Measurements from ENCODE around the gene COL28A1. TPM values are rescaled to one million over a fixed set of nuclear protein-coding genes. Genes with fewer than 3 reads are reported as not detected.

COL28A1 gene
- total RNA-seq, 1 donor from 2014 or later = 18.3 TPM

DNA sequence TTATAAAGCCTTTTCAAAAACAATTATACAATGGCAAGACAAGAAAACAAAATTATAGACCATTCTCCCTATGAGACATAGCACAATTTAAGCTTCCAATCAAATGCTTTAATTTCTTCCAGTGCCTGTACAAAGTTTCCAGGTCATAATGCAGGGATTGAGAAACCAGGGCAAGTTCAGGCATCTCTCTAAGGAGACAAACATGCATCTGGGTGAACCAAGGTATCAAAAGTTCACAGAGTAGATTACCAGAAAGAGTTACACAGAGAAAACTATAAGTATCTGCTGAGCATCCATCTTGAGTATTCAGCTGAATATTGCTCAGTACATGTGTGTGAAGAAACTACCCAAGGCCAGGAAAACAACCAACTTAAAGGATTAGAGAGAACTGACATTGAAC, 89.1 kb downstream of the COL28A1 start:
- TF ChIP-seq, protein P1, sequence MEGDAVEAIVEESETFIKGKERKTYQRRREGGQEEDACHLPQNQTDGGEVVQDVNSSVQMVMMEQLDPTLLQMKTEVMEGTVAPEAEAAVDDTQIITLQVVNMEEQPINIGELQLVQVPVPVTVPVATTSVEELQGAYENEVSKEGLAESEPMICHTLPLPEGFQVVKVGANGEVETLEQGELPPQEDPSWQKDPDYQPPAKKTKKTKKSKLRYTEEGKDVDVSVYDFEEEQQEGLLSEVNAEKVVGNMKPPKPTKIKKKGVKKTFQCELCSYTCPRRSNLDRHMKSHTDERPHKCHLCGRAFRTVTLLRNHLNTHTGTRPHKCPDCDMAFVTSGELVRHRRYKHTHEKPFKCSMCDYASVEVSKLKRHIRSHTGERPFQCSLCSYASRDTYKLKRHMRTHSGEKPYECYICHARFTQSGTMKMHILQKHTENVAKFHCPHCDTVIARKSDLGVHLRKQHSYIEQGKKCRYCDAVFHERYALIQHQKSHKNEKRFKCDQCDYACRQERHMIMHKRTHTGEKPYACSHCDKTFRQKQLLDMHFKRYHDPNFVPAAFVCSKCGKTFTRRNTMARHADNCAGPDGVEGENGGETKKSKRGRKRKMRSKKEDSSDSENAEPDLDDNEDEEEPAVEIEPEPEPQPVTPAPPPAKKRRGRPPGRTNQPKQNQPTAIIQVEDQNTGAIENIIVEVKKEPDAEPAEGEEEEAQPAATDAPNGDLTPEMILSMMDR (IDR thresholded peaks at IDR 0.05; ENCODE audit: unreplicated experiment) = no peak
- no peaks in the 10 kb centered on the region for H3K4me1 Mint-ChIP-seq (ENCODE audit: low read depth)
- H3K9me3 Mint-ChIP-seq (ENCODE audit: low read depth) = peaks cover 38% of the 10 kb centered on the region
- no peak overlapping the region for H3K4me3 Mint-ChIP-seq (ENCODE audit: low read depth)
- H3K27me3 Mint-ChIP-seq = no peaks in the 10 kb centered on the region
- peaks cover 36% of the 10 kb centered on the region for H3K36me3 Mint-ChIP-seq (ENCODE audit: insufficient read depth)
- DNase-seq (ENCODE audit: low spot score, unreplicated experiment) = no peak
- no peak overlapping the region for H3K27ac Mint-ChIP-seq

DNA sequence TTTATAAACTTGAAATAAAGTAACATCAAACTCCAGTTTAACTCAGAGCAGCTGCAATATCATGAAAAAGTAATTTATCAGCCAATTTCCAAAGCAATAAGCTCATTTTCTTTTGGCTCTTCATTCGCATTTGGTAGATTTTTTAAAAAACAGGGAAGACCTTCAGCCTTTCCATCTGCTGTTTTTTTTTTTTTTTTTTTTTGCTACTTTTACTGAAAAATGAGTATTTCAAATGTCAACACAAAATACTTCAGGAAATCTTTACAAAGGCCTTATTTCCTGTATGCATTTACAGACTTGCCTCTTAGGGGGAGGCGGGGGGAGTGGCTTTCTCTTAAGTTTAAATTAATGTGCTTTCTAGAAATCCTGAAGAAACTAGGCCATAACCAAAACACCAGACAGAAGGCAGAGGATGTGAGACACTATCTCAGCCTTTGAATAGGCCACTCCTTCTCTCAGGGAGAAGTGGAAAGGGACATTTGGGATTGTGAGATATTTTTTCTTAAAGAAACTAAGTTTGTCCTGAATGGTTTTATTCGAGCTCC, 91.8 kb downstream of the COL28A1 start:
- H3K9me3 Mint-ChIP-seq (ENCODE audit: low read depth) = peaks cover 29% of the 10 kb centered on the region
- no peaks in the 10 kb centered on the region for H3K27me3 Mint-ChIP-seq
- no peak for DNase-seq (ENCODE audit: low spot score, unreplicated experiment)
- H3K4me1 Mint-ChIP-seq (ENCODE audit: low read depth) = no peaks in the 10 kb centered on the region
- no peak overlapping the region for H3K27ac Mint-ChIP-seq
- TF ChIP-seq, protein P1 (IDR thresholded peaks at IDR 0.05; ENCODE audit: unreplicated experiment) = no peak
- H3K36me3 Mint-ChIP-seq (ENCODE audit: insufficient read depth) = peaks cover 30% of the 10 kb centered on the region
- no peak overlapping the region for H3K4me3 Mint-ChIP-seq (ENCODE audit: low read depth)

DNA sequence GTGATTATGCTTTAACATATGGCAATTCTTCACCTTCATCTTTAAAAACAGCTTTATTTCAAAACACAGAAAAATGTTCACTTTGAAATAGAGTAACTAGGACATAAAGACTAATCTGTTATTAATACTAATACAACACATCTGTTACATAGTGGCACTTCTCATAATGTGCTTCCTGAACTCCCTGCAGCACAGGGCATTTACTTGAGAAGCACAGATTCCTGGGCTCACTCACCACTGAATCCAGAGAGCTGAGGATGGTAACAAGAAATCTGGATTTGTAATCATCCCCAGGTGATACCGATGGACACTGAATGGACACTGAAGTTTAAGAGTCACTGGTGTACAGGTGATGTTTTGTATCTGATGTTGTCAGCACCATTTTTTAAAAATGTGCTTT, 96.1 kb downstream of the COL28A1 start:
- DNase-seq (ENCODE audit: low spot score, unreplicated experiment) = no peak
- peaks cover 13% of the 10 kb centered on the region for H3K4me1 Mint-ChIP-seq (ENCODE audit: low read depth)
- H3K4me3 Mint-ChIP-seq (ENCODE audit: low read depth) = no peak overlapping the region
- H3K27me3 Mint-ChIP-seq = no peaks in the 10 kb centered on the region
- peaks cover 6% of the 10 kb centered on the region for H3K9me3 Mint-ChIP-seq (ENCODE audit: low read depth)
- H3K27ac Mint-ChIP-seq = no peak overlapping the region
- TF ChIP-seq, protein P1 (IDR thresholded peaks at IDR 0.05; ENCODE audit: unreplicated experiment) = no peak
- peaks cover 9% of the 10 kb centered on the region for H3K36me3 Mint-ChIP-seq (ENCODE audit: insufficient read depth)

DNA sequence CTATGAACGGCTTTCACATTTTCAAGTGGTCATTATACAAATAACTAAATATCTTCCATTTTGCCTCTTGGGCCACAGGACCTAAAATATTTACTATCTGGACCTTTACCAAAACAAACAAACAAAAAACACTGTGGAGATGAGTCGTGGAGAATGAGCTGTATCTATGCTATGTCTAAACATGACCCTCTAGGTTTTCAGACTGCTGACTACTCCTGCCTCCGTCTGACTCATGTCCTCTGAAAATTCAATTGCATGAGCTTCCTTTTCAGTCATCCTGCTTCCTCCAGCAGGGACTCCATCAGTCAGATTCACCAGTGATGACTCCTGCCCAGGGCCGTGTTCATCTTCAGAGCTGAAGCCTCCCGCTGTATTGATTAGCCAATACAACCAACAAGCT, 96.8 kb downstream of the COL28A1 start:
- Mint-ChIP-seq H3K27ac (no peak overlapping the region), H3K4me1 (ENCODE audit: low read depth) (peaks cover 18% of the 10 kb centered on the region), H3K4me3 (ENCODE audit: low read depth) (no peak overlapping the region)

DNA sequence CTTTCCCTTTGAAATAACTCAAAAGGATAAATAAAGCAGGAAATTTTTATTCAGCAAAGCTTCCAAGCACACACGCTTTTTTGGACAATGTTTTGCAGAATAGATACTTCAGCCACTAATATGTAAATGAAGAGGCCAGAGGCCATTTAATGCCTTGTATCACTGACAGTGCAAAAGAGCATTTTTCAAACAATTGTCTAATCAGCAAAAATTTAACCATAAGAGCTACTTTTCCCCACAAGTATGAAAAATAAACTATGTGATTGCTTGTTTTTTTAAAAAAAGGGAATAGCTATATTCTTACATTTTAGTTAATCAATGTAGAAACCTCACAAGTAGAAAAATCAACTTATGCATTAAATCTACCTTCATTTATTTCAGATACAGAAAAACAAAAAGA, 99.7 kb downstream of the COL28A1 start:
- Mint-ChIP-seq H3K36me3 (ENCODE audit: insufficient read depth) (peaks cover 11% of the 10 kb centered on the region), H3K9me3 (ENCODE audit: low read depth) (no peaks in the 10 kb centered on the region), H3K27me3 (no peaks in the 10 kb centered on the region), H3K4me1 (ENCODE audit: low read depth) (peaks cover 22% of the 10 kb centered on the region), H3K4me3 (ENCODE audit: low read depth) (no peak overlapping the region), H3K27ac (no peak overlapping the region)
- TF ChIP-seq, protein P1 (IDR thresholded peaks at IDR 0.05; ENCODE audit: unreplicated experiment) = no peak
- DNase-seq (ENCODE audit: low spot score, unreplicated experiment) = no peak

More for the DNA sequence above, 96.8 kb downstream of the COL28A1 start:
- DNase-seq (ENCODE audit: low spot score, unreplicated experiment) = no peak
- Mint-ChIP-seq H3K27me3 (no peaks in the 10 kb centered on the region), H3K9me3 (ENCODE audit: low read depth) (peaks cover 6% of the 10 kb centered on the region), H3K36me3 (ENCODE audit: insufficient read depth) (peaks cover 9% of the 10 kb centered on the region)
- TF ChIP-seq, protein P1 (IDR thresholded peaks at IDR 0.05; ENCODE audit: unreplicated experiment) = no peak
